ENCODE results near the gene PAQR4. TPM values are rescaled to one million over a fixed set of nuclear protein-coding genes. Genes with fewer than 3 reads are reported as not detected.

The PAQR4 gene
- total and polyA plus RNA-seq, 2 donors (not counting 1 experiment from before 2014, with no cell fraction given) = 1.5 to 3.0 TPM

DNA sequence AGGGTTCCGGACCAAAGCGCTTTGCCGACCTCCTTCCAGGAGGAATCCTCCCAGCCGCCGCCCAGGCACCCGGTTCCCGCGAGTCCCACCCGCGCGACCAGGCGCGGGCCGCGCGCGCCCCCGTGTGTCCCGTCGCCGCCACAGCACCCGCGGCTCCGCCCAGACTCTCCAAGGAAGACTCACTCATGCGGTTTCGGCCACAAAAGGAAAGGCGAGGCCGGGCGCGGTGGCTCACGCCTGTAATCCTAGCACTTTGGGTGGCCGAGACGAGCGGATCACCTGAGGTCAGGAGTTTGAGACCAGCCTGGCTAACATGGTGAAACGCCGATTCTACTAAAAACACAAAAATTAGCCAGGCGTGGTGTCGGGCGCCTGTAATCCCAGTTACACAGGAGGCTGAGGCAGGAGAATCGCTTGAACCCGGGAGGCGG, 14.6 kb downstream of the PAQR4 start:
- H2AFZ ChIP-seq (ENCODE audit: low read length) = no peak overlapping the region
- peak; percentile 61 to 70 for DNase-seq (ENCODE audit: low read depth in 2 of 2)
- H3K27ac ChIP-seq (ENCODE audit: insufficient read depth, low read length) = no peak overlapping the region
- no peaks in the 10 kb centered on the region for H3K9me3 ChIP-seq (ENCODE audit: control insufficient read depth, insufficient read depth, low read depth, low read length)
- peaks cover 8% of the 10 kb centered on the region for H3K4me1 ChIP-seq (ENCODE audit: control insufficient read depth, extremely low read depth, insufficient read depth, low read length)
- no peaks in the 10 kb centered on the region for H3K36me3 ChIP-seq (ENCODE audit: control insufficient read depth, insufficient read depth, low read length)
- H3K9ac ChIP-seq (ENCODE audit: insufficient read depth, low read length) = no peak overlapping the region
- no peak overlapping the region for H3K4me2 ChIP-seq (ENCODE audit: extremely low read depth, insufficient read depth, low read length)
- H3K4me3 ChIP-seq (replicated peaks in 1 of 4; ENCODE audit: control extremely low read depth in 1 of 4, insufficient read depth in 1 of 4, low read depth in 3 of 4, low read length in 4 of 4) = peak overlapping the region in 2 of 4 experiments; percentile 30 to 33
- no peaks in the 10 kb centered on the region for H4K20me1 ChIP-seq (ENCODE audit: control insufficient read depth, extremely low read depth, insufficient read depth, low read length)
- peaks cover 5% of the 10 kb centered on the region for H3K79me2 ChIP-seq (ENCODE audit: control insufficient read depth, insufficient read depth, low read length)
- H3K27me3 ChIP-seq (ENCODE audit: control insufficient read depth, insufficient read depth, low read length) = no peaks in the 10 kb centered on the region
- no peak for TF ChIP-seq EZH2 (IDR thresholded peaks at IDR 0.05; ENCODE audit: low read length, missing control alignments)
- TF ChIP-seq, protein P1, sequence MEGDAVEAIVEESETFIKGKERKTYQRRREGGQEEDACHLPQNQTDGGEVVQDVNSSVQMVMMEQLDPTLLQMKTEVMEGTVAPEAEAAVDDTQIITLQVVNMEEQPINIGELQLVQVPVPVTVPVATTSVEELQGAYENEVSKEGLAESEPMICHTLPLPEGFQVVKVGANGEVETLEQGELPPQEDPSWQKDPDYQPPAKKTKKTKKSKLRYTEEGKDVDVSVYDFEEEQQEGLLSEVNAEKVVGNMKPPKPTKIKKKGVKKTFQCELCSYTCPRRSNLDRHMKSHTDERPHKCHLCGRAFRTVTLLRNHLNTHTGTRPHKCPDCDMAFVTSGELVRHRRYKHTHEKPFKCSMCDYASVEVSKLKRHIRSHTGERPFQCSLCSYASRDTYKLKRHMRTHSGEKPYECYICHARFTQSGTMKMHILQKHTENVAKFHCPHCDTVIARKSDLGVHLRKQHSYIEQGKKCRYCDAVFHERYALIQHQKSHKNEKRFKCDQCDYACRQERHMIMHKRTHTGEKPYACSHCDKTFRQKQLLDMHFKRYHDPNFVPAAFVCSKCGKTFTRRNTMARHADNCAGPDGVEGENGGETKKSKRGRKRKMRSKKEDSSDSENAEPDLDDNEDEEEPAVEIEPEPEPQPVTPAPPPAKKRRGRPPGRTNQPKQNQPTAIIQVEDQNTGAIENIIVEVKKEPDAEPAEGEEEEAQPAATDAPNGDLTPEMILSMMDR (conservative IDR thresholded peaks at IDR 0.05 in 1 of 2, IDR thresholded peaks at IDR 0.05 in 1 of 2; ENCODE audit: low read depth in 1 of 2, low read length in 2 of 2) = peak; percentile 38 to 87

DNA sequence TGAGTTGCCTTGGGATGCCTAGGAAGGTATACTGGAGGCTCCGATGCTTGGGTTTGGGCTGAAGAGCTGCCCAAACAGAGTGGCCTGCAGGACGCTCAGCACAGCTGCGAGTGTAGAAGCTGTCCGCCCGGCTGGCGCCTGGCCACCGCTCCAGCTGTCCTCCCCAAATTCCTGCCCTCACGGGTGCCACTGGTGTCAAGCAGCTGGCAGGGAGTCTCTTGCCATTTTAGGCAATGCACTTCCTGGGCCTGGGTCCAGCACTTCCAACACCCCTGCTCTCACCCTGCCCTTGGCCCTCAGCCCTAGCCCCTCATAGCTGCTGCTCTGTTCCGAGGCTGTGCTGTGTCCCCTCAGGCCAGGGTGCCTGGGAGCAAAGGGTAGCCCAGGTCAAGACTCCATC, 16.3 kb downstream of the PAQR4 start:
- Histone ChIP-seq H3K27me3 (ENCODE audit: control insufficient read depth, insufficient read depth, low read length) (no peaks in the 10 kb centered on the region), H3K9ac (ENCODE audit: insufficient read depth, low read length) (no peak overlapping the region), H3K4me3 (replicated peaks in 1 of 4; ENCODE audit: control extremely low read depth in 1 of 4, insufficient read depth in 1 of 4, low read depth in 3 of 4, low read length in 4 of 4) (no peak overlapping the region), H3K36me3 (ENCODE audit: control insufficient read depth, insufficient read depth, low read length) (no peaks in the 10 kb centered on the region), H4K20me1 (ENCODE audit: control insufficient read depth, extremely low read depth, insufficient read depth, low read length) (no peaks in the 10 kb centered on the region), H3K9me3 (ENCODE audit: control insufficient read depth, insufficient read depth, low read depth, low read length) (no peaks in the 10 kb centered on the region), H3K27ac (ENCODE audit: insufficient read depth, low read length) (no peak overlapping the region), H2AFZ (ENCODE audit: low read length) (no peak overlapping the region), H3K79me2 (ENCODE audit: control insufficient read depth, insufficient read depth, low read length) (no peaks in the 10 kb centered on the region), H3K4me1 (ENCODE audit: control insufficient read depth, extremely low read depth, insufficient read depth, low read length) (peaks cover 4% of the 10 kb centered on the region), H3K4me2 (ENCODE audit: extremely low read depth, insufficient read depth, low read length) (no peak overlapping the region)
- no peak for TF ChIP-seq EZH2 (IDR thresholded peaks at IDR 0.05; ENCODE audit: low read length, missing control alignments)
- TF ChIP-seq, protein P1 (conservative IDR thresholded peaks at IDR 0.05 in 1 of 2, IDR thresholded peaks at IDR 0.05 in 1 of 2; ENCODE audit: low read depth in 1 of 2, low read length in 2 of 2) = no peak
- DNase-seq (ENCODE audit: low read depth in 2 of 2) = peak in 1 of 2 donors; percentile 15

DNA sequence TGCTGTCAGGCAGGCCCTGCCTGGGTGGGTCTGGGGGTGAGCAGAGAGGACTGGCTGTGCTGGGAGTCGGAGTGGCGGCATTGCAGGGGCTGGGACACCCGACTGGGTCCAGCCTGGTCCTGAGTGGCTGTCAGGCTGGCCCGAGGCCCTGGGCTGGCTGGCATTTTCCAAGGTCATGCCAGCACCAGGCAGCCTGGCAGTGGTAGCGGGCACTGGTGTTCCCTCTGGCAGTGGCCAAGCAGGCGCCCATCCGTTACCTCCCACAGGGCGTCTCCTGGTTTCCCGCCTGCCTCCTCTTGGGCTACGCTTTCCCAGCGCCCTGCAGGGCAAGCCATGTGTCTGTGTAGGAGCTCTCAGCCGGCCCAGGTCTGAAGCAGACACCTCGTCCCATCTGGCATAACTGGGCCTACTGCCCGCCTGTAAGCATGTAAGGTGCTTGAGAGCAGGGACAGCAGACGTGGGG, 16.8 kb downstream of the PAQR4 start:
- Histone ChIP-seq H3K9me3 (ENCODE audit: control insufficient read depth, insufficient read depth, low read depth, low read length) (no peaks in the 10 kb centered on the region), H3K9ac (ENCODE audit: insufficient read depth, low read length) (no peak overlapping the region), H3K27ac (ENCODE audit: insufficient read depth, low read length) (no peak overlapping the region), H3K79me2 (ENCODE audit: control insufficient read depth, insufficient read depth, low read length) (no peaks in the 10 kb centered on the region), H3K4me3 (replicated peaks in 1 of 4; ENCODE audit: control extremely low read depth in 1 of 4, insufficient read depth in 1 of 4, low read depth in 3 of 4, low read length in 4 of 4) (no peak overlapping the region), H3K4me1 (ENCODE audit: control insufficient read depth, extremely low read depth, insufficient read depth, low read length) (peaks cover under 1% of the 10 kb centered on the region), H3K27me3 (ENCODE audit: control insufficient read depth, insufficient read depth, low read length) (no peaks in the 10 kb centered on the region), H4K20me1 (ENCODE audit: control insufficient read depth, extremely low read depth, insufficient read depth, low read length) (no peaks in the 10 kb centered on the region), H2AFZ (ENCODE audit: low read length) (no peak overlapping the region), H3K4me2 (ENCODE audit: extremely low read depth, insufficient read depth, low read length) (no peak overlapping the region), H3K36me3 (ENCODE audit: control insufficient read depth, insufficient read depth, low read length) (no peaks in the 10 kb centered on the region)
- DNase-seq (ENCODE audit: low read depth in 2 of 2) = no peak
- TF ChIP-seq, protein P1 (conservative IDR thresholded peaks at IDR 0.05 in 1 of 2, IDR thresholded peaks at IDR 0.05 in 1 of 2; ENCODE audit: low read depth in 1 of 2, low read length in 2 of 2) = no peak
- TF ChIP-seq EZH2 (IDR thresholded peaks at IDR 0.05; ENCODE audit: low read length, missing control alignments) = no peak
